Dendritic cell treated with granulocyte-macrophage colony-stimulating factor and Interleukin-4, amounts not matched to agents 40 ng/mL and 50 ng/mL, for 4 days (primary cell): ENCODE results near the gene ATF5.
A peak's percentile ranks its signal among the peaks of the same experiment; 100 is the strongest.

ENCODE experiments used
- H3K27ac Mint-ChIP-seq: one replicate; pipeline ENCODE4 v1.8.0; 2022; ENCODE audit warnings: mild to moderate bottlenecking, mixed read lengths
- H3K27me3 Mint-ChIP-seq: one replicate; pipeline ENCODE4 v1.8.0; 2022; ENCODE audit warnings: mild to moderate bottlenecking, mixed read lengths
- H3K36me3 Mint-ChIP-seq: one replicate; pipeline ENCODE4 v1.8.0; 2022; ENCODE audit warnings: low read depth, mixed read lengths
- H3K4me1 Mint-ChIP-seq: one replicate; pipeline ENCODE4 v1.8.0; 2022; ENCODE audit warnings: low read depth, mixed read lengths
- H3K4me3 Mint-ChIP-seq: one replicate; pipeline ENCODE4 v1.8.0; 2022; ENCODE audit warnings: mild to moderate bottlenecking, moderate library complexity, mixed read lengths
- H3K9me3 Mint-ChIP-seq: one replicate; pipeline ENCODE4 v1.8.0; 2022; ENCODE audit warnings: mixed read lengths
- intact Hi-C: fragments of 100-400 bp; cut with micrococcal nuclease; formaldehyde crosslinking; loops from one replicate; pipeline ENCODE4 v1.15.0; 2022

Gene ATF5, protein sequence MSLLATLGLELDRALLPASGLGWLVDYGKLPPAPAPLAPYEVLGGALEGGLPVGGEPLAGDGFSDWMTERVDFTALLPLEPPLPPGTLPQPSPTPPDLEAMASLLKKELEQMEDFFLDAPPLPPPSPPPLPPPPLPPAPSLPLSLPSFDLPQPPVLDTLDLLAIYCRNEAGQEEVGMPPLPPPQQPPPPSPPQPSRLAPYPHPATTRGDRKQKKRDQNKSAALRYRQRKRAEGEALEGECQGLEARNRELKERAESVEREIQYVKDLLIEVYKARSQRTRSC

DNA sequence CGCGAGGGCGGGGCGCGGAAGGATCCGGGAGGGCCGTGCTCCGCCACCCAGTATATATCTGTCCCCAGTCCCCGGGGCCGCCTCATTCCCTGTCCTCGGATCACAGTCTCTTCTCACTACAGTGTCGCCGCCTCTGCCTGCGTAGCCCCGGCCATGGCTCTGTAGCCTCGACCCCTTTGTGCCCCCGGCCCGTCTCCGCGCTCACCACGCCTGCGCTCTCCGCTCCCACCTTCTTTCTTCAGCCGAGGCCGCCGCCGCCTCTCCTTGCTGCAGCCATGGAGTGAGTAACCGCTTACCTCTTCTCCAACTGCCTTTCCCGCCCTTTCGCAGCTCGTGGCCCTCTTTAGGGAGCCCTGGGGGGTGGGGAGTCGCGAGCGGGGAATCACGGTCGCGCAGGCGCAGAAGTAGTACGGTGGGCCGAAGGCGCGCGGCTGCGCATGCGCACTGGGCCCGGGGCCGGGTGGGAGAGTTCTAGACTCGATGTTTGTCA is at the start of gene ATF5, which contains the start of gene NUP62:
Gene ATF5 (plus strand): TSS at position 85 of the 490 bp plus-strand sequence. CDS start 1,646 bp downstream, outside the sequence.
Gene NUP62 (minus strand): TSS at position 384 of the 490 bp plus-strand sequence. CDS start 19,697 bp downstream, outside the sequence.
- Mint-ChIP-seq H3K4me3 (peak within 1 kb of the TSS; percentile 85), H3K36me3 (peaks cover 99% of the 10 kb centered on the region)

DNA sequence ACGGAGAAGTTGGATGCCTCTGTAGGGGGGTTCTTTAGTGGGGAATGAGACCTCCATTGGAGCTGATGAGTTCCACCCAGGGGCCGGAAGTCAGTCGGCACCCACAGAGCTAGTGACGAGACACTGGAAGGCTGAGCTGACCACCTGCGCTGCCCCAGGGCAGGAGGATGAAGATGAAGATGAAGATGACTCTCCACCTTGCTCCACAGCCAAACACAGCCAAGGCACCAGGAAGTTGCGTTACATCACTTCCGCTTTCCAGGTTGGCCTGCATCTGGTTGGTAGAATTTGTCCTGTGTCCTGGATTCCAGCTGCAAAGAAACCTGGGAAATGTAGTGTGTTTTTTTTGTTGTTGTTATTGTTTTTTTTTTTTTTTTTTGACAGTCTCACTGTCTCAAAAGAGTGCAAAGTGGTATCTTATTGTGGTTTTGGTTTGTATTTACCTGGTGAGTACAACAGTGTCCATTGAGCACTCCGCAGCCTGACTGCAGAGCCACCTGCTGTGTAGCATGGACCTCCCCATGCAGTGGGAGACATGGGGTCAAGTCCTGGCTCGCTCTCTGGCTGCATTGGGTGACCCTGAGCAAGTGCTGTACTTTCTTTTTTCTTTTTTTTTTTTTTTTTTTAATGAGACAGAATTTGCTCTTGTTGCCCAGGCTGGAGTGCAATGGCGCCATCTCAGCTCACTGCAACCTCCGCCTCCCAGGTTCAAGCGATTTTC is 49.6 kb upstream of the ATF5 start:
- H3K4me1 Mint-ChIP-seq, result peaks cover 76% of the 10 kb centered on the region
- H3K27me3 Mint-ChIP-seq, result no peaks in the 10 kb centered on the region
- intact Hi-C loops, result no loop called here
- H3K4me3 Mint-ChIP-seq, result no peak overlapping the region
- H3K27ac Mint-ChIP-seq, result no peak overlapping the region
- H3K36me3 Mint-ChIP-seq, result no peaks in the 10 kb centered on the region
- H3K9me3 Mint-ChIP-seq, result no peaks in the 10 kb centered on the region

More for the DNA sequence above, at the start of gene ATF5, which contains the start of gene NUP62:
- H3K4me1 Mint-ChIP-seq, result peaks cover 79% of the 10 kb centered on the region
- peak within 1 kb of the TSS; percentile 92 for H3K27ac Mint-ChIP-seq
- intact Hi-C loops, result loop anchor here (5.0 kb wide), 1 partner anchor 37 kb away; no protein-coding TSS in a partner anchor
- H3K27me3 Mint-ChIP-seq, result peaks cover 10% of the 10 kb centered on the region
- H3K9me3 Mint-ChIP-seq, result no peaks in the 10 kb centered on the region

DNA sequence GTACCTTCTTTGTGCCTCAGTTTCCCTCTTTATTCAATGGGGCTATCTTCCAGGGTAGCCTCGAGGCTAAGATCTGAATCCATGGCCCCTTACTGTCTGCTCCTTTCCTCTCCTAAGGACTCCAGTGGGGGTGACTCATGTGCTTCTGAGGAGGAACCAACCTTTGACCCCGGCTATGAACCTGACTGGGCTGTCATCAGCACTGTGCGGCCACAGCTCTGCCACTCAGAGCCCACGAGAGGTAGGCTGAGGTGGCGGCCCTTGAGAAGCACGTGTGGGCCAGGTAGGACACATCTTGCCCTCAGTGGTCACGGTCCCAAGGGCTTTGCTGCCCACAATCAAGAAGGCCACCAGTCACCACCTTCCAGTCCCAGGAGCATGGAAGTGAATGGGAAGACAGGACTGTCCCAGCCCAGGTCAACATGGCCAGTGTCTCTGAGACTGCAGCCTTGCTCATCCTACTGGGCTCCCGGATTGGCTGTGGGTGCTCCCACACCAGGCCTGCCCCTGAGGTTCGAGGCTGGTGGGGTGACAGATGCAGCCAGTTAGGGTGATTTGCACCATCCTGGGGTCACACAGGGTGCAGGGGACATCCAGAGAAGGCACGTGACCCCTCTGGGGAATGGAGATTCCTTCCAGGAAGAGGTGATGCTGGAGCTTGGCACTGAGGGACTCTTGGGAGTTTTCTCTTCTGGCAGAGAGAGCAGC is 48.7 kb upstream of the ATF5 start:
- peaks cover 72% of the 10 kb centered on the region for H3K4me1 Mint-ChIP-seq
- H3K9me3 Mint-ChIP-seq, result no peaks in the 10 kb centered on the region
- H3K27me3 Mint-ChIP-seq, result no peaks in the 10 kb centered on the region
- peak overlapping the region; percentile 68 for H3K27ac Mint-ChIP-seq
- intact Hi-C loops, result no loop called here
- H3K4me3 Mint-ChIP-seq, result no peak overlapping the region
- H3K36me3 Mint-ChIP-seq, result no peaks in the 10 kb centered on the region

DNA sequence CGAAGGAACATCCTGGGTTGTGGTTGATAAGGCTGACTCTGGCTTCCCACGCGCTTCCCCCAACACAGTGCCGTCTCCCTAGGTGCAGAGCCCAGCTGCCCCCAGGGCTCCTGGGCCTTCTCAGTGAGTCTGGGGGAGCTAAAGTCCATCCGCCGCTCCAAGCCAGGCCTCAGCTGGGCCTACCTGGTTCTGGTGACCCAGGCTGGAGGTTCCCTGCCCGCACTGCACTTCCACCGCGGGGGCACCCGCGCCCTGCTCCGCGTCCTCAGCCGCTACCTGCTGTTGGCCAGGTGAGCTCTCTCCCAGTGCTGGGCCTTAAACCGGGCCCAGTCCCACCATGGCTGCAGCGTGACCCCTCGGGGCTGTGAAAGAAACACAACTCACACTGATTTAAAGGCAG is 47.8 kb upstream of the ATF5 start:
- intact Hi-C loops, result no loop called here
- H3K4me1 Mint-ChIP-seq, result peaks cover 65% of the 10 kb centered on the region
- no peaks in the 10 kb centered on the region for H3K27me3 Mint-ChIP-seq
- H3K36me3 Mint-ChIP-seq, result no peaks in the 10 kb centered on the region
- peak overlapping the region; percentile 64 for H3K27ac Mint-ChIP-seq
- H3K9me3 Mint-ChIP-seq, result no peaks in the 10 kb centered on the region
- no peak overlapping the region for H3K4me3 Mint-ChIP-seq

DNA sequence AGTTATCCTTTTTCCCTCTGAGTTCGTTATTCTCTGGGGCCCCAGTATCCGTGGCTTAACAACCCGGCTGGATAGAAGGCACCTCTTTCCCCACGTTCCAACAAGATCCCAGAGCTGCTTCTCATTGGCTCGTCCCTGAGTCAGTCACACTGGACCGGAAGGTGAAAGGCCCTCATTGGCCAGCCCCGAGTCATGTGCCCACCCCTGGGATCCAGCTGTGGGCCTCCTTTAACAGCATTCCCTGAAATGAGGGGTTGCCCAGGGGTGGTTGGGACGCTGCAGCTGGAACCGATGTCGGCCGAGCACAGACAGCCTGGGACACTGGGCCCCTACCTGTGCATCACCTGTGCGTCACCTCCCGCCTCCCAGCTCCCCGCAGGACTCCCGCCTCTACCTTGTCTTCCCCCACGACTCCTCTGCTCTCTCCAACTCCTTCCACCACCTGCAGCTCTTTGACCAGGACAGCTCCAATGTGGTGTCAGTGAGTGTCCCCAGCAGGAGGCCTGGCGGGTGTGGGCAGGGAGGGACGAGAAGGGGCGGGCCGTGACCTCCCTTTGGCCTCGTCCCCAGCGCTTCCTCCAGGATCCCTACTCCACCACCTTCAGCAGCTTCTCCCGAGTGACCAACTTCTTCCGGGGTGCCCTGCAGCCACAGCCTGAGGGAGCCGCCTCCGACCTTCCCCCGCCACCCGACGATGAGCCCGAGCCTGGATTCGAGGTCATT is 47.2 kb upstream of the ATF5 start:
- Mint-ChIP-seq H3K27me3 (no peaks in the 10 kb centered on the region), H3K4me1 (peaks cover 67% of the 10 kb centered on the region), H3K27ac (peak overlapping the region; percentile 64), H3K4me3 (no peak overlapping the region), H3K9me3 (no peaks in the 10 kb centered on the region), H3K36me3 (no peaks in the 10 kb centered on the region)
- intact Hi-C loops, result no loop called here

DNA sequence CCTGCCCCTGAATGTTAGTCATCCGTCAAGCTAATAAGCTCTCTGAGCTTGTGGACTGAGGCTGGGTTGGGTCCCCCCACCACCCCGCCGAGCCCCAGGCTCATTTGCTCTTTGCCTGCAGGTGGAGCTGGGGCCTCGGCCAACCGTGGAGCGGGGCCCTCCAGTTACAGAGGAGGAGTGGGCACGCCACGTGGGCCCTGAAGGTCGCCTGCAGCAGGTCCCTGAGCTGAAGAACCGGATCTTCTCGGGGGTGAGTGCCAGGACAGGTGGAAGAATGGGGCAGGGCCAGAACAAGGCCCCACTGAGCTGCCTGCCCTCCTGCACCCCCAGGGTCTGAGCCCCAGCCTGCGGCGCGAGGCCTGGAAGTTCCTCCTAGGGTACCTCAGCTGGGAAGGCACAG is 46.4 kb upstream of the ATF5 start:
- no peaks in the 10 kb centered on the region for H3K36me3 Mint-ChIP-seq
- H3K4me3 Mint-ChIP-seq, result no peak overlapping the region
- peak overlapping the region; percentile 12 for H3K27ac Mint-ChIP-seq
- H3K9me3 Mint-ChIP-seq, result no peaks in the 10 kb centered on the region
- peaks cover 75% of the 10 kb centered on the region for H3K4me1 Mint-ChIP-seq
- intact Hi-C loops, result no loop called here
- H3K27me3 Mint-ChIP-seq, result no peaks in the 10 kb centered on the region

DNA sequence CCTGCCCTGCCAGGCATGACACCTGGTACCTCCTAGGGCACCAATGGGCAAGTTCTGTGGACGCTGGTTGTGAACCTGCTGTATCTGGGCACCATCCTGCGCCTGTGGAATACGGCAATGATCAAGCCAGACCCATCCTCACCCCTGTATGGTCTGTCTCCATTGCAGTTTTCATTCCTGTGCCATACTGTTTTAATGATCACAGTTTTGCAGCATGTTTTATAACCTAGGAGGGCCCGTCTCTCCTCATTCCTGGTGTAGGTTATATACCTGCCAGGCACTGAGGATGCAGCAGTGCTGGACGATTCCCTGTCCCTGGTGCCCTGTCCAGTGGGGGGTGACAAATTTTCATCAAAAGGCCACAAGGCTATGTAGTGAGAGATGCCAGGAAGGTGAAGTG is 45.9 kb upstream of the ATF5 start:
- intact Hi-C loops, result no loop called here
- Mint-ChIP-seq H3K27ac (no peak overlapping the region), H3K36me3 (no peaks in the 10 kb centered on the region), H3K27me3 (no peaks in the 10 kb centered on the region), H3K4me1 (peaks cover 76% of the 10 kb centered on the region), H3K4me3 (no peak overlapping the region), H3K9me3 (no peaks in the 10 kb centered on the region)

DNA sequence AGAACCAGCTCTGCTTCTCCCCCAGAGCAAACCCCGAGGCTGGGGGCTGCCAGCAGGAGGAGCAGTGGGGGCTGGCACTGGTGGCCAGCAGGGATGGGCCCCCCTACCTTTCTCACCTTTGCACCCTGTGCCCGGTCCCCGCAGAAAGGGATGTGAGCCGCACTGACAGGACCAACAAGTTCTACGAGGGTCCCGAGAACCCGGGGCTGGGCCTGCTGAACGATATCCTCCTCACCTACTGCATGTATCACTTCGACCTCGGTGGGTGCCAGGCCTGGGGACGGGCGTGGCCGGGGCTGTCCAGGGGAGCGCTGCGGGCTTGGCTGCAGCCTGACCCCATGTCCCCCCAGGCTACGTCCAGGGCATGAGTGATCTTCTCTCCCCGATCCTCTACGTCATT is 44.9 kb upstream of the ATF5 start:
- peaks cover 74% of the 10 kb centered on the region for H3K4me1 Mint-ChIP-seq

DNA sequence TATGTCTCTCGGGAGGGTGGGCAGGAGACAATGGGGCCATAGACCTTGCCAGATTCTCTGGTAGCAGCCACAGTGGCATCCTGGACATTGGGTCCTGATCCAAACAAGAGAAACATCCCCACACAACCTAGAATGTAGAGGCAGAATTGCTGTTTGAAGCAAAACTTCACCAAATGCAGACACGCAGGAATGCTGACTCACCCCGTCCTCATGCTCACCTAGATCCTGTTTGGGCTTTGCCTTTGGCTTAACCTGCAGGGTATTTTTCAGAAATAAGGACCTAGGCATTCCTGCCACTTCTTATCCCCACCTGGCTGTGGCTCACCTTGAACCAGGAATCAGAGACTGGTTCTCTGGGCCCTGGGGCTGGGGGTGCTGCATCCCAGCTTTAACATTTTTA is 44.2 kb upstream of the ATF5 start:
- intact Hi-C loops, result no loop called here
- peaks cover 77% of the 10 kb centered on the region for H3K4me1 Mint-ChIP-seq
- no peaks in the 10 kb centered on the region for H3K9me3 Mint-ChIP-seq
- H3K27me3 Mint-ChIP-seq, result no peaks in the 10 kb centered on the region
- H3K27ac Mint-ChIP-seq, result no peak overlapping the region
- H3K4me3 Mint-ChIP-seq, result no peak overlapping the region
- no peaks in the 10 kb centered on the region for H3K36me3 Mint-ChIP-seq

More for the DNA sequence above, 44.9 kb upstream of the ATF5 start:
- Mint-ChIP-seq H3K36me3 (no peaks in the 10 kb centered on the region), H3K27ac (no peak overlapping the region), H3K27me3 (no peaks in the 10 kb centered on the region), H3K4me3 (no peak overlapping the region), H3K9me3 (no peaks in the 10 kb centered on the region)
- intact Hi-C loops, result no loop called here

DNA sequence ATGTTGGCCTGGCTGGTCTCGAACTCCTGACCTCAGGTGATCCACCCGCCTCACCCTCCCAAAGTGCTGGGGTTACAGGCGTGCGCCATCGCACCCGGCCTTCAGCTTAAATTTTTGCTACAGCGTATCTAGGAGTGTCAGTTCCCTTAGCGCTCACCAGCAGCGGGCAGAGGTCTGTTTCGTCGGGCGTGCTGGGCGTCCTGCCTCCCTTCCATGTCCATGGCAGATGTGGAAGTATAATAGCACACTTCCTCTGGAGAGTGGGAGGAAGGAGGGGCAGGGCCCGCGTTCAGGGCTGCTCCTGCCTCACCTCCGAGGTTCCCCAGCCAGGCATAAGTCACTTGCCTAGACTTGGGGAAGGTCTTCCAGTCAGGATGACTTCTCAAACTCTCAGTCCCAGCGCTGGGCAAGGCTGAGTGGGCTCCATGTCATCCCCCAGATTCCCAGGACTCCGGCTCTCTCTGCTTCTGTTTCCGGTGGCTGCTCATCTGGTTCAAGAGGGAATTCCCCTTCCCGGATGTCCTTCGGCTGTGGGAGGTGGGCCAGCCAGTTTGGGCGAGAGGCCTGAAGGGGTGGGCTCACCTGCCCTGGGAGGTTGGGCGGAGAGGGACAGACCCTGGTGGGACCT is 41.9 kb upstream of the ATF5 start:
- no peak overlapping the region for H3K4me3 Mint-ChIP-seq
- H3K36me3 Mint-ChIP-seq, result no peaks in the 10 kb centered on the region
- H3K9me3 Mint-ChIP-seq, result no peaks in the 10 kb centered on the region
- peak overlapping the region; percentile 66 for H3K27ac Mint-ChIP-seq
- intact Hi-C loops, result no loop called here
- no peaks in the 10 kb centered on the region for H3K27me3 Mint-ChIP-seq
- peaks cover 78% of the 10 kb centered on the region for H3K4me1 Mint-ChIP-seq

DNA sequence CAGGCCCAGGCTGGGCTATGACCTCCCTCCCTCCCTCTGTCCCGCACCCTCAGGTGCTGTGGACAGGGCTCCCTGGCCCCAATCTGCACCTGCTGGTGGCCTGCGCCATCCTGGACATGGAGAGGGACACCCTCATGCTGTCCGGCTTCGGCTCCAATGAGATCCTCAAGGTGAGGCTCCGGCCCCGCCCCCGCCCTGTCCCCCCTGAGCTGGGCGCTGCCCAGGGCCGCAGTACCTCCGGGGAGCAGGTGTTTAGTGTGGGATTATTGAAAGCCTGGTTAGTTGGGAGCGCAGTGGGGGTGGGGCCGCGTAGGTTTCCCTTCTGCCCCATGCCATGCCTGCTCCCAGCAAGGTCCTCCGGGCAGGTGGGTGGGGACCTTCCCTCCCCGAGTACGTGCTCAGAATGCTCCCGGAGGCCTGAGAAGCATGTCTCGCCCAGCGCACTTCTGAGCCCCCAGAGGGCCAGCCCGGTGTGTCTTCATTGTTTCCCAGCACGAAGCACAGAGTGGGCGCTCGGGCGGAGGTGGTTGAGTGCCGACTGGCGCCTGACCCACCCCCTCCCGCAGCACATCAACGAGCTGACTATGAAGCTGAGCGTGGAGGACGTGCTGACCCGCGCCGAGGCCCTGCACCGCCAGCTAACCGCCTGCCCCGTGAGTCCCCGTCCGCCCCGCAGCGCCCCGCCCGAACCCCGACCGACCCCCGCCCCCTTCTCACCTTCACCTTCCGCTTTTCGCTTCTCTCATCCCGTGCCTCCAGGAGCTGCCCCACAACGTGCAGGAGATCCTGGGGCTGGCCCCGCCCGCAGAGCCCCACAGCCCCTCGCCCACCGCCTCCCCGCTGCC is 41.1 kb upstream of the ATF5 start:
- intact Hi-C loops, result no loop called here
- Mint-ChIP-seq H3K36me3 (no peaks in the 10 kb centered on the region), H3K4me3 (peak overlapping the region; percentile 26), H3K27me3 (peaks cover 6% of the 10 kb centered on the region), H3K27ac (peak overlapping the region; percentile 66), H3K9me3 (no peaks in the 10 kb centered on the region), H3K4me1 (peaks cover 80% of the 10 kb centered on the region)

DNA sequence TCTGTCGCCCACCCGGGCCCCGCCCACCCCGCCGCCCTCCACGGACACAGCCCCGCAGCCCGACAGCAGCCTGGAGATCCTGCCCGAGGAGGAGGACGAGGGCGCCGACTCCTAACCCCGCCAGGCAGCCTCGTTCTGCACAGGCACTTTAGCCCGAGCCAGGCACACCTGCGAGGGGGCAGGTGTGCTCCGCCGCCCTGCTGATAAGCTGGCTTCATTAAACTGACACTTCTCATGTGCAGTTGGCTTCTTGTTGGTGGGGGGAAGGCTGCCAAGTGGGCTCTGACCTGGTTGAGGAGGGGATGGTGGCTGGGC is 40.5 kb upstream of the ATF5 start:
- Mint-ChIP-seq H3K27me3 (peaks cover 6% of the 10 kb centered on the region), H3K4me1 (peaks cover 81% of the 10 kb centered on the region), H3K4me3 (no peak overlapping the region), H3K36me3 (no peaks in the 10 kb centered on the region), H3K27ac (no peak overlapping the region), H3K9me3 (no peaks in the 10 kb centered on the region)
- intact Hi-C loops, result no loop called here
